PC-9 (cell line): ENCODE results near the gene KCNA2. TPM values are rescaled to one million over a fixed set of nuclear protein-coding genes. Genes with fewer than 3 reads are reported as not detected.

Experiments used
- BruUV-seq: library from RNA; stranded (reverse); fragments of 400-500 nt; replicated peaks from 2 replicates; lab custom pipeline; 2021; lab: Mats Ljungman, UMichigan
- CTCF ChIA-PET: fragments of 300-600 bp; sonication (Branson Sonifier 250); formaldehyde crosslinking; loops from one replicate; lab custom pipeline; 2022; ENCODE audit warnings: antibody characterized with exemption; lab: Charles Lee
- POLR2A ChIA-PET: fragments of 300-600 bp; sonication (Branson Sonifier 250); formaldehyde crosslinking; loops from one replicate; lab custom pipeline; 2022; ENCODE audit warnings: antibody characterized with exemption; ENCODE audit not compliant: unreplicated experiment; lab: Charles Lee
- DNase-seq, 2 experiments: peaks; one replicate each; pipeline versions ENCODE4 v3.0.0 to v3.0.0-alpha.2; 2015 to 2022; ENCODE audit warnings: mixed read lengths in 1 of 2
- H2AFZ ChIP-seq: fragments of 200-600 bp; sonication (generic); 2 replicates; pipeline ENCODE4 v1.8.1; 2017; ENCODE audit warnings: antibody characterized with exemption
- H3F3A ChIP-seq: fragments of 200-600 bp; sonication (generic); 2 replicates; pipeline ENCODE4 v1.8.1; 2017; ENCODE audit warnings: antibody characterized with exemption, mild to moderate bottlenecking, low read depth; ENCODE audit not compliant: insufficient read depth
- H3K27ac ChIP-seq: fragments of 200-600 bp; sonication (generic); 2 replicates; pipeline ENCODE4 v1.6.1; 2016; ENCODE audit warnings: mixed run types
- H3K27me3 ChIP-seq: fragments of 200-600 bp; sonication (generic); 2 replicates; pipeline ENCODE4 v1.6.1; 2016; ENCODE audit warnings: low read depth, mixed run types; ENCODE audit not compliant: insufficient read depth
- H3K36me3 ChIP-seq: fragments of 200-600 bp; sonication (generic); 2 replicates; pipeline ENCODE4 v1.6.1; 2016; ENCODE audit warnings: low read depth, mixed run types
- H3K4me1 ChIP-seq: fragments of 200-600 bp; sonication (generic); replicated peaks from 2 replicates; pipeline ENCODE4 v1.6.1; 2016; ENCODE audit warnings: mixed run types; ENCODE audit not compliant: insufficient read depth
- H3K4me2 ChIP-seq: fragments of 200-600 bp; sonication (generic); 2 replicates; pipeline ENCODE4 v1.6.1; 2017; ENCODE audit warnings: mixed run types
- H3K4me3 ChIP-seq: fragments of 200-600 bp; sonication (generic); 2 replicates; pipeline ENCODE4 v1.6.1; 2016; ENCODE audit warnings: mixed run types
- H3K79me2 ChIP-seq: fragments of 200-600 bp; sonication (generic); 2 replicates; pipeline ENCODE4 v1.6.1; 2017; ENCODE audit warnings: low read depth, mixed run types
- H3K9me2 ChIP-seq: fragments of 200-600 bp; sonication (generic); 2 replicates; pipeline ENCODE4 v1.8.1; 2017; ENCODE audit warnings: mild to moderate bottlenecking; ENCODE audit not compliant: insufficient read depth
- H3K9me3 ChIP-seq: fragments of 200-600 bp; sonication (generic); 2 replicates; pipeline ENCODE4 v1.8.1; 2016; ENCODE audit warnings: low read depth; ENCODE audit not compliant: insufficient read depth
- H4K20me1 ChIP-seq: fragments of 200-600 bp; sonication (generic); 2 replicates; pipeline ENCODE4 v1.8.1; 2017; ENCODE audit not compliant: insufficient read depth
- EZH2 ChIP-seq: fragments of 200-600 bp; sonication (generic); IDR thresholded peaks from 2 replicates; pipeline ENCODE4 v1.8.0; 2017; ENCODE audit warnings: antibody characterized with exemption, low read depth
- intact Hi-C: fragments of 100-400 bp; cut with micrococcal nuclease; formaldehyde crosslinking; loops from one replicate; pipeline ENCODE4 v1.10.0; 2022; ENCODE audit not compliant: unreplicated experiment
- total RNA-seq: library from RNA; stranded (reverse); gene quantifications from 2 replicates; pipeline ENCODE4 v1.2.3, GENCODE V29; 2021
- TF ChIP-seq, protein P1 (sequence below): fragments of 200-600 bp; sonication (generic); conservative IDR thresholded peaks from 2 replicates; pipeline ENCODE4 v1.6.1; 2017; ENCODE audit warnings: mixed run types, antibody characterized with exemption, mild to moderate bottlenecking, moderate library complexity

Gene KCNA2
- total RNA-seq, 1 experiment from 2014 or later = not detected

GRCh38 chr1:110617116-110617515 is 11.0 kb upstream of the KCNA2 start:
- TF ChIP-seq, protein P1, sequence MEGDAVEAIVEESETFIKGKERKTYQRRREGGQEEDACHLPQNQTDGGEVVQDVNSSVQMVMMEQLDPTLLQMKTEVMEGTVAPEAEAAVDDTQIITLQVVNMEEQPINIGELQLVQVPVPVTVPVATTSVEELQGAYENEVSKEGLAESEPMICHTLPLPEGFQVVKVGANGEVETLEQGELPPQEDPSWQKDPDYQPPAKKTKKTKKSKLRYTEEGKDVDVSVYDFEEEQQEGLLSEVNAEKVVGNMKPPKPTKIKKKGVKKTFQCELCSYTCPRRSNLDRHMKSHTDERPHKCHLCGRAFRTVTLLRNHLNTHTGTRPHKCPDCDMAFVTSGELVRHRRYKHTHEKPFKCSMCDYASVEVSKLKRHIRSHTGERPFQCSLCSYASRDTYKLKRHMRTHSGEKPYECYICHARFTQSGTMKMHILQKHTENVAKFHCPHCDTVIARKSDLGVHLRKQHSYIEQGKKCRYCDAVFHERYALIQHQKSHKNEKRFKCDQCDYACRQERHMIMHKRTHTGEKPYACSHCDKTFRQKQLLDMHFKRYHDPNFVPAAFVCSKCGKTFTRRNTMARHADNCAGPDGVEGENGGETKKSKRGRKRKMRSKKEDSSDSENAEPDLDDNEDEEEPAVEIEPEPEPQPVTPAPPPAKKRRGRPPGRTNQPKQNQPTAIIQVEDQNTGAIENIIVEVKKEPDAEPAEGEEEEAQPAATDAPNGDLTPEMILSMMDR = no peak
- no peak for TF ChIP-seq EZH2
- Histone ChIP-seq H3K4me2 (no peak overlapping the region), H3K27ac (no peak overlapping the region), H3K36me3 (no peaks in the 10 kb centered on the region), H3K4me1 (no peaks in the 10 kb centered on the region; the same call in 1 of the 2 replicates), H3K9me3 (no peaks in the 10 kb centered on the region), H2AFZ (no peak overlapping the region), H3K4me3 (no peak overlapping the region), H4K20me1 (no peaks in the 10 kb centered on the region), H3K9me2 (no peaks in the 10 kb centered on the region), H3F3A (no peaks in the 10 kb centered on the region), H3K79me2 (no peaks in the 10 kb centered on the region), H3K27me3 (peaks cover 36% of the 10 kb centered on the region)
- no TSS peak for BruUV-seq
- intact Hi-C loops = loop anchor here (5.0 kb wide), 1 partner anchor 205 kb away; no protein-coding TSS in a partner anchor
- no peak for DNase-seq
- POLR2A ChIA-PET = no interaction called here
- CTCF ChIA-PET = interaction anchor here (0.6 kb wide), 1 partner anchor 106 kb away, joined by 5 read pairs; no protein-coding TSS in a partner anchor

DNA sequence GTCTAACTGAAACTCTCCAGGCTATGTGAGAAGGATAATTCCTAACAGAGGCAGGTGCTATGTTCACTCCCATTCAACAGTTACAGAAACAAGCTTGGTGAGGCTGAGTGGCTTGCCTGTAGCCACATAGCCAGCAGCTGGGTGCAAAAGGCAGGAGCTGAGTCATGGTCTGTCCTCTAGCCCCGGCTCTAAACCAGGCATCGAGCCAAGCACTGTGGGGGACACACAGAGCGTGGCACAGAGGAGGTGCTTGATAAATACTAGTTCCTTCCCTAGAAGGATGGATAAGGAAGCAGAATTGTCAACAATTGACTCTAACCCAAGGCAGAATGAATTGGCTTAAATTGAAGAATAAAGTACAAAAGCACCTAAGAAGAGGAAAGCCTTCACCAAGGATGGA is 10.4 kb upstream of the KCNA2 start:
- ChIA-PET CTCF (interaction anchor here (0.7 kb wide), 1 partner anchor 153 kb away, joined by 5 read pairs; no protein-coding TSS in a partner anchor), POLR2A (no interaction called here)
- no peak overlapping the region for H2AFZ ChIP-seq
- H3K27me3 ChIP-seq = peaks cover 31% of the 10 kb centered on the region
- no peak overlapping the region for H3K4me3 ChIP-seq
- DNase-seq = peak in 1 of 2 experiments; percentile 21
- TF ChIP-seq, protein P1 = no peak
- no peak for TF ChIP-seq EZH2
- no peaks in the 10 kb centered on the region for H3K9me2 ChIP-seq
- no TSS peak for BruUV-seq
- no peaks in the 10 kb centered on the region for H3F3A ChIP-seq
- H3K4me2 ChIP-seq = no peak overlapping the region
- no peak overlapping the region for H3K27ac ChIP-seq
- no peaks in the 10 kb centered on the region for H3K9me3 ChIP-seq
- H3K79me2 ChIP-seq = no peaks in the 10 kb centered on the region
- intact Hi-C loops = loop anchor here (5.0 kb wide), 1 partner anchor 204 kb away; no protein-coding TSS in a partner anchor
- no peaks in the 10 kb centered on the region for H4K20me1 ChIP-seq
- no peaks in the 10 kb centered on the region; the same call in 1 of the 2 replicates for H3K4me1 ChIP-seq
- no peaks in the 10 kb centered on the region for H3K36me3 ChIP-seq

GRCh38 chr1:110615548-110616130 is 9.5 kb upstream of the KCNA2 start:
- POLR2A ChIA-PET = no interaction called here
- intact Hi-C loops = loop anchor here (1.0 to 5.0 kb wide), 5 partner anchors 91 to 413 kb away; no protein-coding TSS in a partner anchor
- no TSS peak for BruUV-seq

More at GRCh38 chr1:110615548-110616130, 9.5 kb upstream of the KCNA2 start:
- H4K20me1 ChIP-seq = no peaks in the 10 kb centered on the region
- H3K4me1 ChIP-seq = no peaks in the 10 kb centered on the region; the same call in 1 of the 2 replicates
- no peak overlapping the region for H3K4me2 ChIP-seq
- no peaks in the 10 kb centered on the region for H3K79me2 ChIP-seq
- no peak overlapping the region for H2AFZ ChIP-seq
- H3K27ac ChIP-seq = no peak overlapping the region
- no peaks in the 10 kb centered on the region for H3K36me3 ChIP-seq
- TF ChIP-seq, protein P1 = peak; percentile 85
- TF ChIP-seq EZH2 = no peak
- CTCF ChIA-PET = no interaction called here
- peak; percentile 56 to 71 for DNase-seq
- no peaks in the 10 kb centered on the region for H3K9me3 ChIP-seq
- no peak overlapping the region for H3K4me3 ChIP-seq
- no peaks in the 10 kb centered on the region for H3F3A ChIP-seq
- H3K27me3 ChIP-seq = peaks cover 29% of the 10 kb centered on the region
- H3K9me2 ChIP-seq = no peaks in the 10 kb centered on the region
